Erythroblast (primary cell): ENCODE data around the gene TPD52L3.

ENCODE experiments used
- GATA1 ChIP-seq: IDR thresholded peaks from 2 replicates; pipeline ENCODE4 v1.6.1; 2011; ENCODE audit warnings: low read depth, mild to moderate bottlenecking, control low read depth, low read length, moderate library complexity
- POLR2A ChIP-seq: IDR thresholded peaks from 2 replicates; pipeline ENCODE4 v1.6.1; 2011; ENCODE audit warnings: mild to moderate bottlenecking, low read length

DNA sequence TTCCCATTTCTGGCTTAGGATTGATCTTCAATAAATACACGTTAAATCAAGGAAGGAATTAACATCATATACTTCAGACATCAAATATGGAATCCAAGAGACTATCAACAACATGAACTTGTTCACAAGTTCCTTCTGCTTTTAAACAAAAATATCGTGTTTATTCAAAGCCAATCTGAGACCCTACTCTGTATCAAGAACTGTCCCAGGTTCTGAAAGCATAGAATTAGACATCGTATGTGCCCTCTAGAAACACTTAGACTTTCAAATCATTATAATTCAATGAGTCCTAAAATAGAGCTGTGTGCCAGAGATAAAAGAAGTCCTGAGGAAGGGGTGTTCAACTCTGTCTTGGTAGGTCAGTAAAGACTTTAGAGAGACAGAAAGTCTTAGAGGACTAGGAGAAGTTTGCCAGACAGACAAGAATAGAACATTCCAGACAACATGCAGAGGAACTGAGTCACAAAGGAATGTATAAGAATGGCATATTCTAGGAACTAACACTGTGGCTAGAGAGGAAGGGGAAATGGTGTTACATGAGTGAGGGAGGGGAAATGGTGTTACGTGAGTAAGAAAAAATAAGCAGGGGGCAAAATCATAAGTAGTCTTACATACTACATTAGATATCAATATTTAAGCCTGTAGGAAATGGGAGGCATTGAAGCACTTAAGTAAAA, 2.9 kb downstream of the TPD52L3 start:
- TF ChIP-seq POLR2A: no peak
- TF ChIP-seq GATA1: no peak
